HG03558 (cell line): ENCODE results near the gene POTEM.
"Not testable (repeated sequence)": the region's sequence is repeated elsewhere in the genome, so short reads cannot be mapped to it uniquely, and the experiment has no call there.

Experiments
- ATAC-seq: cut with Tn5 transposase; IDR thresholded peaks from one replicate; pipeline ENCODE4 v1.9.1; 2021; ENCODE audit warnings: moderate number of reproducible peaks; ENCODE audit not compliant: unreplicated experiment; ENCODE audit errors: extremely low read depth

Gene POTEM

DNA sequence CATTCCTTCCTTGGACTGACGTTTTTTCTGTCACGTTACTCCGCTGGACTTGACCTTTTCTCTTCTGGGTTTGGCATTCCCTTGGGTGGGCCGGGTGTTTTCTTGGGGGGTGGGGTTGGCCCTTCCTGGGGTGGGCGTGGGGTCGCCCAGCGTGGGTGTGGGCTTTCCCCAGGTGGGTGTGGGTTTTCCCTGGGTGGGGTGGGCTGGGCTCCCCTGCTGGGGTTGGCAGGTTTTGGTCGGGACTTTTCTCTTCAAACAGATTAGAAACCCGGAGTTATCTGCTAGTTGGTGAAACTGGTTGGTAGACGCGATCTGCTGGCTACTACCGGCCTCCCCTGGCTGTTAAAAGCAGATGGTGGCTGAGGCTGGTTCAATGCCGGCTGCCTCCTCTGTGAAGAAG, at the start of gene POTEM:
POTEM (plus strand) TSS at position 301 of the 400 bp plus-strand sequence; CDS start at position 353, 52 bp downstream.
- not testable (repeated sequence) for ATAC-seq

DNA sequence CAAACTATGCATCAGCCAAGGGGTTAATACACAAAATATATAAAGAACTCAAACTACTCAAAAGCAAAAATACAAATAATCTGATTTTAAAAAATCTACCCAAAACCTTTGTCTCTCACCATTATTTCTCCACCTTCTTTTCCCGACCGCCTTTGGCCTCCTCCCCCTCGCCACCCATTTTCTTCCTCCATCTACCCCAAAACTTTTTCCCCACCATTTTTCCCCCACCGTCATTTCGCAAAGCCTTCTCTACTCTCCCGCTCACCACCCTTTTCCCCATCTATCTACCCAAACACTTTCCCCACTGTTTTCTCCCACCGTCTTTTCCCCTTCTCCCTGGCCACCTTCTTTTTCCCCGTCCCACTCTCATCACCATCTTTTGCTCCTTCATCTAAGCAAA, 48.9 kb upstream of the POTEM start:
- ATAC-seq, result not testable (repeated sequence)

DNA sequence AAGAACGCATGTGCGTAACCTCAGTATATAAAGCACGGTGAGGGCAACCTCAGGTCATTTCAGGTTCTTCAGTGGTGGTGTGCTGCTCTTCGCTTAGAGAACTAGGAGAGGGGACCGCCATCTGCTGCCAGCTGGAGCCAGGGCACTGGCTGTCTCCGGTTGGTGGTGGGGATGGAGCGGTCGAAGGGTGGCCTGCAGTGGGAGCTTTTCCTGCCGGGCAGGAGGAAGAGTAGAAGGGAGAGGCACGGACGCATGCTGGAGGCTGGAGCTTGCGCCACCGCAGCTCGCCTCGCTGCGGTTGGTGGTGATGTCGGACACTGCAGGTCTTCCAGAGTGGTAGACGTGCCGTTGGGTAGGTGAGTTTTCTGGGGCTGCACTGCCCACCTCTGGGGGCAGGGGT, 47.2 kb upstream of the POTEM start:
- ATAC-seq, result not testable (repeated sequence)

DNA sequence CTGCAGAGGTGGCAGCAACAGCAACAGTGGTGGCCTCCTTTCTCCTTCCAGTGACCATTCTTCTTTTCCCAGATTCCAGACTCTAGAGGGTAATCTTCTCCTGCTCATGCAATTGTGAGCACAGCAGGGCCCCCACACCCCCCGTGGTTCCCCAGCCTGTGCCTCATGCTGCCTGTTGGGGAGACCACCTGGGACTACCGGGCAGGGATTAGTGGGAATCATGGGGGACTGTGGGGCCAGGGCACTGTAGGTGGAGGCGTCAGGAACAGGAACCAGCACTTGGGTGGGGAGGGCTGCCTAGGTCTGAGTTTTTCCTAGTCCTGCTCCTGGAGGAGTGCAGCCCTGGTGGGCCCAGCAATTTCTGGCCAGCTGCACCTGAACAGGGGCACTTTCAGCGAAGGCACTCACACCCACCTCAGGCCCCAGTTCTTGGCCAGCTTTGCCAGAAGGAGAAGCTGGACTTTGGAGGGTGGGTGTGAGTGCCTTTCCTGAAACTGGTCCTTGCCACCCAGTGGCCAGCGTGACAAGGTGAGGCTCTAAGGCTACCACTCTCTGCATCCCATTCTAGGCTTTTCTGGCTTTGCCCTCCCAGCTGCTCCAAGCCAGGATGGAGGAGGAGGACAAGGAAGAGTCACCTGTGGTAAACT, 46.1 kb upstream of the POTEM start:
- not testable (repeated sequence) for ATAC-seq

DNA sequence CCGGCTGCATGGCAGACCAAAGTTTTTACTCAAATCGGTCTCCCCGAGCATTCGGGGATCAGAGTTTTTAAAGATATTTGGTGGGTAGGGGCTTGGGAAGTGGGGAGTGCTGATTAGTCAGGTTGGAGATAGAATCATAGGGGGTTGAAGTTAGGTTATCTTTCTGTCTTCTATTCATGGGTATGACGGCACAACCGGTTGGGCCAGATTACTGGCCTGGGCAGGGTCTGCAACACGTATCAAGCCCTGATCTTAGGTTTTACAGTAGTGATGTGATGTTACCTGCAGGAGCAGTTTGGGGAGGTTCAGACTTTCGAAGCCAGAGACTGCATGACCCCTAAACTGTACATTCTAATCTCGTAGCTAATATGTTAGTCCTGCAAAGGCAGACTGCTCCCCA, 30.4 kb upstream of the POTEM start:
- not testable (repeated sequence) for ATAC-seq

DNA sequence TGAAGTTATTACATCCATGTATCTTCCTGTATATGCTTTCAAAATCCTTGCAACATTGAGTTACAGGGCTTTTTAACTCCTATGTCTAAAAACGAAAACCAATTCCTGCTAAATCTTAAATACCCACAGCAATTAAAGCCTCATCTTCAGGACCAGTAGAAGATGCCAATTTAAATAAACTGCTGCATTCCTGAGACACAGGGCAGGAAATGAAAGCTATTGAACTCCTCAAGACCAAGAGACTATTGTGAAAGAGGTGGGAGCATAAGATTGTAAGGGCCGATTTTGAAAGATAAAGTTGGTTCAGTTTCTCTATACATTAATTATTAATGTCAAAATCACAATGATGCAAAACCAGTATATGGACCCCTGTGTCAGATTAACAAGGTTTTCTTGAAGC, 28.5 kb upstream of the POTEM start:
- ATAC-seq, result not testable (repeated sequence)

DNA sequence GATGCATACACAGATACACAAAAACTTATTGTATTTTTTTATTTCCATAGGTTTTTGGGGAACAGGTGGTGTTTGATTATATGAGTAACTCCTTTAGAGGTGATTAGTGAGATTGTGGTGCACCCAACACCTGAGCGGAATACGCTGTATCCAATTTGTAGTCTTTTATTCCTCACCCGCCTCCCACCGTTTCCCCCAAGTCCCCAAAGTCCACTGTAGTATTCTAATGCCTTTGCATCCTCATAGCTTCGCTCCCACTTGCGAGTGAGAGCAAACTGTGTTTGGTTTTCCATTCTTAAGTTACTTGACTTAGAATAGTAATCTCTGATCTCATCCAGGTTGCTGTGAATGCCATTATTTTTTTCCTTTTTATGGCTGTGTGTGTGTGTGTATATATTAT, 17.3 kb upstream of the POTEM start:
- ATAC-seq, result not testable (repeated sequence)

DNA sequence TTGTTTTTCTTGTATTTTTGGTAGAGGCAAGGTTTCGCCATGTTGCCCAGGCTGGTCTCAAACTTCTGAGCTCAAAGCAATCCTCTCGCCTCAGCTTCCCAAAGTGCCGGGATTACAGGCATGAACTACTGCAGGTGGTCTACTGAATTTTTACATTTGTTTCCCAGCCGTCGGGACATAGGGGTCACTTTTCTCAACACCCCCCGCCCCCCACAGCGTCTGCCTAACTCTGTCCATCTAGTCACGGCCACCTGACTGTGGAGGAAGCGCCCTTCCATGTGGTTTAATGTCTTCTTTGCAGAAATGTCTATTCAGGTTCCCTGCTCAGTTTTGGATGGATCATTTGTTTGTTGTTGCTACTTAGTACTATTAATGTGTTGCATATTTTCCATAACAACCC, 14.1 kb upstream of the POTEM start:
- not testable (repeated sequence) for ATAC-seq

DNA sequence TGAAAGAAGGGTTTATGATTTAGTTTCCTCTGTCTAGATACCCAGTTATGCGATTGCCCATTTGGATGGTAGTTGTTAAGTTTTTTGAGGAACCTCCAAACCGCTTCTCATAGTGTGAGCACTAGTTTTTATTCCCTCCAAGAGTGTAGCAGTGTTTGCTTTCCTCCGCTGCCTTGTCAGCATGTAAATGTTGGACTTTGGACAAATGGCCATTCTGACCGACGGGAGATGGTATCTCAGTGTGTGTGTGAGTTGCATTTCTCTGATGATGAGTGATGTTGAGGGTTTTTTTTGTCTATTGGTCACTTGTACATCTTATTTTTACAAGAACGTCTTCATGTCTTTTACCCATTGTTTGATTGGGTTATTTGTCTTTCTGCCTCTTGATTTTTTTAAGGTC, 11.4 kb upstream of the POTEM start:
- not testable (repeated sequence) for ATAC-seq

DNA sequence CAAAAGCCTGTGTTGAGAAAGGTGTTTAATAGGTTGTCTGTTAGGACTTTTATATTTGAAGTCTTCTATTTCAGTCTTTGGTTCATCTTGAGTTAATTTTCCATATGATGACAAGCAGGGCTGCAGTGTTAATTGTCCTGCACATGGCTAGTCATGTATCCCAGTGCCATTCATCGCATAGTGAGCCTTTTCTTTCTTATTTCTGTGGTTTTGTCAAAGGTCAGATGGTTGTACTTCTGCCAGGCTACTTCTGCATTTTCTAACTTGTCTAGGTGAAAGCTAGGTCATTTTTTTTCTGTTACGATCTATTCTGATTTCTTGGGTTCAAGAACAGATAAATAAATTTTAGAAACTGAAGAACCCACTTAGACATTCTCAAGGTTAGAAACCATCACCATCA, 5.7 kb upstream of the POTEM start:
- not testable (repeated sequence) for ATAC-seq

DNA sequence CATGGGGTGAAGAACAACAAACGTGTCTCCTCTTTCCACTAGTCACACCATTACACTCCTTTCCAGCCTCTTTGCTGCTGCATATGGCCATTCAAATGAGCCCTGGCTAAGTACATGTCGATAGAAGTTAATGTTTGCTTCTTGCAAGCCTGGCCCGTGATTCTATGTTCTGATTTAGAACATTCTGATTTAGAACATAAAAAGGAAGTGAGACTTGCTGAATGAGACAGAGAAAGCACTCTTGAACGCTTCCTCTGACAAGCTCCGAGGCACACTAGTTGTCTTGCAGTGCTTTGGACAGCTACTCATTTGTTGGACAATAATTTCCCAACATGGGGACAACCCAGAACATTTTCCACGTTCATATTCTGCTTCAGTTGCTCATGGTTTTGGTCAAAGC, 5.1 kb upstream of the POTEM start:
- not testable (repeated sequence) for ATAC-seq

DNA sequence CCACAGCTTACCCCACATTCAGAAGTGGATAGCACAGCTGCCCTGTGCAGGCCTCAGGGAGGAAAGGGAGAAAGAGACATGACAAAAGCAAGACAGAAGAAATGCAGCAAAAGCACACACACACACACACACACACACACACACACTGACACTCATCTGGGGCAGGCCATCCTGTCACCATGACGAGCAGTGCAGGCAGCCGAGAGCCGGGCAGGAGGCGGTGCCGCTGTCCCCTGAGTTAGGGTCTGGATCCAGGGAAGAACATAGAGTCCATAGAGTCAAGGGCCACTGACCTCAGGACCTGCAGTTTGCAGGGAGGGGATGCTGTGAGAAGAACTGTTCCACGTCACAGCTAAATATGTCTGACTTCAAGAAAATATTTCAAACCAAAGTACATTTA, 4.0 kb upstream of the POTEM start:
- ATAC-seq, result not testable (repeated sequence)

DNA sequence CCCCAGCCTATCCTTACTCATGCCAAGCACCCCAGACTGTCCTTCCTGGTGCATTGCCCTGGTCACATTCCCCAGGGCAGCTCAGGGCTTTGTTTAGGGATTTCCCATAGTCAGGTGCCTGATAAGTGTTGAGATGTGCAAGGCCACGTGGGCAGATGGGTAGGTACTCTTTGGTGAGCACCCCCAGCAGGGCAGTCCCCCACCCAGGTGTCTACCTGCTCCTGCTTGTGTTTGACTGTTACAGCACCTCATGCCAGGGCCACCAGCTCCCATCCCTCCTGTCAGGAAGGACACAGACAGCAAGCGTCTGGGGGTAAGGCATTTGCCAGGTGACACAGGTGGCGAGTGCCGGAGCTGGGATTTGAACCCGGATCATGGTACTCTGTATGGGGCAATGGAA, 2.4 kb upstream of the POTEM start:
- ATAC-seq, result not testable (repeated sequence)

DNA sequence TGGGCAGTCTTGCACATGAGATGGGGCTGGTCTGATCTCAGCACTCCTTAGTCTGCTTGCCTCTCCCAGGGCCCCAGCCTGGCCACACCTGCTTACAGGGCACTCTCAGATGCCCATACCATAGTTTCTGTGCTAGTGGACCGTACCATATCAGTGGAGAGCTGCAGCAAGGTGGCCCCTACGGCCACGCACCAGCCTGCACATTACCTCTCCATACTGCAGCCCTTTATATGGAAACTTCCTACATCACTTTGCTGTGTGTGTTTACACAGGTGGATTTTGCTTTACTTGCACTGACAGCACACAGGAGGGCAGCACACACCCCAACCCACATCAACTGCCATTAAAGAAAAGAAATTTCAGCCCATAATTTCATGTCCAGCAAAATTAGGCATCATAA, 35.3 kb downstream of the POTEM start:
- not testable (repeated sequence) for ATAC-seq

DNA sequence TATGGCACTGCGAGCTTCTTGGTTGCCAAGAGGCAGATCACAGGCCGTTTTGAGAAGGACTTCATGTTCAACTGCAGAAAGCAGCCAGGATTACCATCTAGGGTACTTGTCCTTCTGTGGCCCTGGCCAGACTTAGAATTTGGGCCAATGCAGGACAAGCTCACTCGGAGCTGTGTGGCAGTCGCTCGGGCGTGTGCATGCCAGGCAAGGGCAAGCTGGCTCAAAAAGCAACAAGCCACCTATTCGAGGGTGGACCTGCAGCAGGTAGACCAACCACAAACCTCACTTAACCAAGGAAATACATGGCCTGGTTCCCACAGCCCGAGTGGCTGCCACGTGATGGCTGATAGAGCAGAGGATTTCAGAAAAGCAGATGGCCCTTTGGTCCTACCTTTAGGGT, 39.3 kb downstream of the POTEM start:
- not testable (repeated sequence) for ATAC-seq

DNA sequence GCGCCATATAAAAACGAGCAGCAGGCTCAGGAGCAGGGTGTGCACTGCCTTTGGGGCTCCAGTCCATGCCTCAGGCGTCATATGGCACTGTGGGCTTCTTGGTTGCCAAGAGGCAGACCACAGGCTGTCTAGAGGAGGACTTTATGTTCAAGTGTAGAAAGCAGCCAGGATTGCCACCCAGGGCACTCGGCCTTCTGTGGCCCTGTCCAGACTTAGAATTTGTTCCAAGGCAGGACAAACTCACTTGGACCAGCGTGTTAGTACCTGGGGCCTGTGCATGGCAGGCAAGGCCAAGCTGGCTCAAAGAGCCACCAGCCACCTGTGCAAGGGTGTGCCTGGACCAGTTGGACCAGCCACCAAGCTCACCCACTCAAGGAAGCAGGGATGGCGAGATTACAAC, 40.4 kb downstream of the POTEM start:
- ATAC-seq, result not testable (repeated sequence)

DNA sequence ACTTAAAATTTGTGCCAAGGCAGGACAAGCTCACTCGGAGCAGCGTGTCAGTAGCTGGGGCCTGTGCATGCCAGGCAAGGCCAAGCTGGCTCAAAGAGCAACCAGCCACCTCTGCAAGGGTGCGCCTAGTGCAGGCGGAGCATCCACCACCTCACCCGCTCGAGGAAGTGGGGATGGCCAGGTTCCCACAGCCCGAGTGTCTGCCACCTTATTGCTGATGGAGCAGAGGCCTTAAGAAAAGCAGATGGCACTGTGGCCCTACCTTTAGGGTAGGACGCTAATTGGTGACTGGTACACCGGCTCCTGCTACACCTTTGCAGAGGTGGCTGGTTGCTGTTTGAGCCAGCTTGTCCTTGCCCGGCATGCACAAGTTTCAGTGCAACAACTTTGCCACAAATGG, 43.8 kb downstream of the POTEM start:
- ATAC-seq, result not testable (repeated sequence)

DNA sequence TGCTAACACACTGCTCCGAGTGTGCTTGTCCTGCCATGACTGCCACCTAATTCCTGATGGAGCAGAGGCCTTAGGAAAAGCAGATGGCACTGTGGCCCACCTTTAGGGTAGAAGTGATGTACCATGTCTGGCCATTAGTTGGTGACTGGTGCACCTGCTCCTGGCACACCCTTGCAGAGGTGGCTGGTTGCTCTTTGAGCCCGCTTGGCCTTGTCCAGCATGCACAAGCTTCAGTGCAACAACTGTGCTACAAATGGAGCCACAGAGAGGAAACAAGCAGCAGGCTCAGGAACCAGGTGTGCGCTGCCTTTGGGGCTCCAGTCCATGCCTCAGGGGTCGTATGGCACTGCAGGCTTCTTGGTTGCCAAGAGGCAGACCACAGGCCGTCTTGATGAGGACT, 44.5 kb downstream of the POTEM start:
- not testable (repeated sequence) for ATAC-seq

DNA sequence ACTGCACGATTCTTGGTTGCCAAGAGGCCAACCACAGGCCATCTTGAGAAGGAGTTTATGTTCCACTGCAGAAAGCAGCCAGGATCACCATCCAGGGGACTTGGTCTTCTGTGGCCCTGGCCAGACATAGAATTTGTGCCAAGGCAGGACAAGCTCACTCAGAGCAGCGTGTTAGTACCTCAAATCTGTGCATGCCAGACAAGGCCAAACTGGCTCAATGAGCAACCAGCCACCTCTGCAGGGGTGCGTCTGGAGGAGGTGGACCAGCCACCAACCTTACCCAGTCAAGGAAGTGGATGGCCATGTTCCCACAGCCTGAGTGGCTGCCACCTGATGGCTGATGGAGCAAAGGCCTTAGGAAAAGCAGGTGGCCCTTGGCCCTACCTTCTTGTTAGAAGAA, 48.0 kb downstream of the POTEM start:
- not testable (repeated sequence) for ATAC-seq

DNA sequence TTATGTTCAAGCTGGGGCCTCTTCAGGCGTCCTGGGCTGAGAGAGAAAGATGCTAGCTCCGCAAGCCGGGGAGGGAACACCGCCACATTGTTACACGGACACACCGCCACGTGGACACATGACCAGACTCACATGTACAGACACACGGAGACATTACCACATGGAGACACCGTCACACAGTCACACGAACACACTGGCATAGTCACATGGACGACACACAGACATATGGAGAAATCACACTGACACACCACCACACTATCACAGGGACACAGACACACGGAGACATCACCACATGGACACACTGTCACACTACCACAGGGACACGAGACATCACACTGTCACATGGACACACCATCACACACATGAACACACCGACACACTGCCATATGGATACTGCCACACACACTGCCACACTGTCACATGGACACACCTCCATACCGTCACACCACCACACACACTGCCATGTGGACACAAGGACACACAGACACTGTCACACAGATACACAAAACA, 57.9 kb downstream of the POTEM start:
- ATAC-seq, result not testable (repeated sequence)

DNA sequence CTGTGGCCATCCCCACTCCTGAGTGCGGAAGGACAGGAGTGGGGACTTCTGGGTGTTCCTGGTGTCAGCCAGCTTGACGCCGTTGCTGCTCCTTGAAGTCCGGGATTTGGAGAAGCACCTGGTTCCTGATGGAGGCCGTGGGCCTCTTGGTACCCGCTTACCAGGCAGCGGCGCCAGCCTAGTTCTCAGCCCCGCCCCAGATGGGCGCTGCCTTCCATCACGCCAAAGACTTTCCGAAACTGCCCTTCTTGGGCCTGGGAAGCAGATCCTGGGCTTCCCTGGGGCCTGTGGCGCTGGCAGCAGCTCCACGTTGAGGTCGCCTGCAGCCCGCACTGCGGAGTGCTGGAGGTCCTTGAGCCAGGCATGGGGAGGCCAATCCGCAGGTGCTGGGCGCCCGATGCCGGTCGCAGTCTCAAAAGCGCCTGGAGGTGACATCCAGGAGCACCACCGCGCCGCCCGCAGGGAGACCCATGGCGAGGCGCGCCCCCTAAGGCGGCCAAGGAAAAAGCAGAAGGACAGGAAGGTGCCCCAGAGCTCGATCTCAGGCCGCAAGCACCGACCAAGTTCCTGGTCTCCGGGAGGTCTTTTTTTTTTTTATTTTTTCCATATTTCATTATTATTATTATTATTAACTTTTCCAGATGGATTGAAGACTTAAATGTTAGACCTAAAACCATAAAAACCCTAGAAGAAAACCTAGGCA, 59.6 kb downstream of the POTEM start:
- ATAC-seq, result not testable (repeated sequence)

DNA sequence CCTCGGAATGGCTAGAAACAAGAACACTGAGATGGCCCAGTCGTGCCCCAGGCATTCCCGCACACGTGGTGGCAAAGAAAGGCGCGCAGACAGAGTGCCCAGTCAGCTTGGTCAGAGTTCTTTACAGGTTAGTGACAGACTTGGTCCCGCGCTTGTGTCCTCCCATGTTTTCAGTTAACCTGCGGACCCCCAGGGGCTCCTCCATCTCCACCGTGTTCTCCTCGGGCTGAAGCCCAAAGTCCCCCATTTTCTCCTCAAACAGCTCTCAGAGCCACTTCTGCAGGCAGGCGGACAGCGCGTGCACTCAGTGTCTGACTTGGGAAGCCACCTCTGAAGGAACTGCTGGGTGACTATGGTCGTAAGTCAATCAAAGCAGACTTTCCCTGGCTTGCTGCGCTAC, 60.7 kb downstream of the POTEM start:
- ATAC-seq, result not testable (repeated sequence)
